ENCODE measurements around the gene EFEMP1. TPM values are rescaled to one million over a fixed set of nuclear protein-coding genes. Genes with fewer than 3 reads are reported as not detected.

The EFEMP1 gene
- total RNA-seq, 2 experiments from 2014 or later = not detected

DNA sequence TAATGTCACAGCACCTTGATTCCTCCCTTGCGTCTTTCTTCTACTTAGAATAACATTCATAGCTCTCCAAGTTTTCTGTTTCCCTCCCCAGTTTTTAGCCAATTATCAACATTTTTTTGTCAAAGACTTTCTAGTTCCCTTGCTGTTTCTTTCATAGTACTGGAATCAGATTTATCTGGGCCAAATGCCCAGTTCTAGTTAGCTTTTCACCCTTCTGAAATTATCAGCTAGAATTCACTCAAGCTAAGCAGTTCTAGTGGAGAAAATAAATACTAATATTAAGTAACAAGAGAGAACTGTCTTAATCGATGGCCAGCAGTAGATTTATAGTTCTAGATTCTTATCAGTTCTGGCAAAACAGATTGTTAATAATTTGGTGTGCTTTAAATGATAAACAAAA lies 36.2 kb downstream of the EFEMP1 start:
- DNase-seq (no peak), ATAC-seq (no peak)
- no peak overlapping the region for H3K4me3 Mint-ChIP-seq
- ChIA-PET POLR2A (no interaction called here), CTCF (no interaction called here)
- no peaks in the 10 kb centered on the region for H3K36me3 Mint-ChIP-seq (ENCODE audit: low read depth)
- no peaks in the 10 kb centered on the region for H3K9me3 Mint-ChIP-seq (ENCODE audit: insufficient read depth)
- H3K27ac Mint-ChIP-seq = no peak overlapping the region
- H3K4me1 Mint-ChIP-seq (ENCODE audit: low read depth) = no peaks in the 10 kb centered on the region
- H3K27me3 Mint-ChIP-seq (ENCODE audit: low read depth) = peaks cover 2% of the 10 kb centered on the region

DNA sequence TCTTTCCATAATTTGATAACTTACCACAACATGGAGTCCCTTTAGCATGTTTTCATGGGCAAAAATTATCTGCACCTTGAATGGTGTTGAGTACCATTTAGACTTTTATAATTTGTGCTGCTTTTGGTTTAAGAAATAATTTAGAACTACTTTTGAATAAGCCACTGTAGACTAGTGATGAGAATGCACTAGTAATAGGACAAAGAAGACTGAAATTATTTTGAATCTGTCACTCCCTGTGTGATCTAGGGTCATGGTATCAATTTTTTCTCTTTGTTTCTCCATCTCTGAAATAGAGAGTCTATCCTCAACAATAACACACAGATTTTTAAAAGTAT lies 37.7 kb downstream of the EFEMP1 start:
- Mint-ChIP-seq H3K4me3 (no peak overlapping the region), H3K36me3 (ENCODE audit: low read depth) (no peaks in the 10 kb centered on the region), H3K4me1 (ENCODE audit: low read depth) (no peaks in the 10 kb centered on the region), H3K9me3 (ENCODE audit: insufficient read depth) (no peaks in the 10 kb centered on the region), H3K27ac (no peak overlapping the region), H3K27me3 (ENCODE audit: low read depth) (peaks cover 2% of the 10 kb centered on the region)
- DNase-seq (no peak), ATAC-seq (no peak)
- POLR2A ChIA-PET = no interaction called here
- CTCF ChIA-PET = no interaction called here

DNA sequence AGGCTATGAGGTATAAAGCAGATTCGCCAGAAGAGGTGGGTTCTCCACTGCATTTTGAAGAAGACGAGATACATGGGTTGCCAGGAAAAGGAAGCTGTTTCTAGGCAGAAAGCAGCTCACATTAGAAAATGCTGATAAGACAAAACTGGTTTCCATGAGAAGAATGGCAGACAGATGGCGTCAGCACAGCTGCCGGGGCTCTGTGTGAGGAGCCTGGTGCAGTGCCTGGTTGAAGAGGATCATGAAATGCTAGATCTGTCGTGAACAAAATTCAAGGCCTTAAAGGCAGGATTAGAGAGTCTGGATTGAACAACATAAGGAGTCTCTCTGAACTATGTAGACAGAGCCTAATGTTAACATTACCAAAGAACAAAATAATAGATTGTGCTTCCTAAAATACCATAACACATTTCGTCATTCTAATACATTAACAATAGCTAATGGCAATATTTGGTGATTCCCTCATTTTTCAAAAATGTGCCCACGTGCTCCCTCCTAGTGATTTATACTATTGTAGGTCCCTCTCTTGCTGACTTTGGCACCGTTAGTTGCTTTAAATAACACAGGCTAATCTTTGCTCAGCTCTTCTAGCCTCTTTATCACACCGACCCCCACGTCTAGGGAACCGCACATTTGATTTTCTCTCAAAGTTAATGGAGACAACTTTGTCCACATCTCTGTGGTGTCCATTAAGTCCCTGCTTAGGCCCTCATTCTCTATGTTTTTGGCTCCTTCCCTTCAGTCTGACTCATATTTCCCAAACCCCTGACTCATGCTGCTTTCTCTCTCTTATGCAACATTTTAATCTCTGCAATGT lies 38.2 kb downstream of the EFEMP1 start:
- H3K4me1 Mint-ChIP-seq (ENCODE audit: low read depth) = no peaks in the 10 kb centered on the region
- POLR2A ChIA-PET = no interaction called here
- no peaks in the 10 kb centered on the region for H3K36me3 Mint-ChIP-seq (ENCODE audit: low read depth)
- CTCF ChIA-PET = no interaction called here
- H3K27me3 Mint-ChIP-seq (ENCODE audit: low read depth) = peaks cover 2% of the 10 kb centered on the region
- ATAC-seq = no peak
- no peak overlapping the region for H3K27ac Mint-ChIP-seq
- H3K9me3 Mint-ChIP-seq (ENCODE audit: insufficient read depth) = no peaks in the 10 kb centered on the region
- DNase-seq = no peak
- H3K4me3 Mint-ChIP-seq = no peak overlapping the region

DNA sequence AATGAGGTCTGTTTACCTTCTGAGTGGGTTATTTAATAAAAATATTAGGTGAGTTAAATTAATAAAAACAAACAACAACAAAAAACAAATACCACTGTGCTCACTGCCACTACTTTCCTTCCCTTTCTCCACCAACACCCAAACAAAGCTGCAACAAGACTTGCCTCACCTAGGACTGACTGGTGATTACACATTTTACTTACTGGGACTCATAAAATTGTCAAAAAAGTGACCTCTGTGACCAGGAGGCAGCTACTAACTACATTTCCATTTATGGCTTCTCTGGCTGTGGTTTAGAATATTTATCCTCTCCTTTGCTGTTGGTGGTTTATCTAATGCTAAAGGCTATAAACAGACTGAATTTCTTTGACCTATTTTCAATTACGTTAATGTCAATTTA lies 39.8 kb downstream of the EFEMP1 start:
- no peaks in the 10 kb centered on the region for H3K36me3 Mint-ChIP-seq (ENCODE audit: low read depth)
- ATAC-seq (no peak), DNase-seq (no peak)
- ChIA-PET CTCF (no interaction called here), POLR2A (no interaction called here)
- H3K27ac Mint-ChIP-seq = no peak overlapping the region
- peaks cover 2% of the 10 kb centered on the region for H3K27me3 Mint-ChIP-seq (ENCODE audit: low read depth)
- H3K9me3 Mint-ChIP-seq (ENCODE audit: insufficient read depth) = no peaks in the 10 kb centered on the region
- no peak overlapping the region for H3K4me3 Mint-ChIP-seq
- no peaks in the 10 kb centered on the region for H3K4me1 Mint-ChIP-seq (ENCODE audit: low read depth)

DNA sequence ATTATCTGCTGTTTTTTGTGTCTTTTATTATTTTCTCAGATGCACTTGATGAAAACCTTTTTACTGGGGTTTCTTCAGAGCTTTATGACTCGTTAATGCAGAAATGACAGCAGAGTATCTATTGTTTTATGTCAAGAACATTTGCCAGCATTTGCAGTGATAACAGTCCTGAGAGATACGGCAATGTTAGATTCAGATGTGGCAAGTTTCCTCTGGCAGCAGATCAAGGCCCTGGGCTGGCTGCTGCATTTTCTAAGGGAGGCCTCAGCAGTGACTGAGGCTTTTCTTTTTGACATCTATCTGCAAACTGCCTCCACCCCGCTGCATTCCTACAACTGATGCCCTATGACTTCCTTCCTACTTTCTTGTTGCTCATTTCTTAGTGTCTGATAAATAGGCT lies 40.2 kb downstream of the EFEMP1 start:
- no peak for ATAC-seq
- Mint-ChIP-seq H3K9me3 (ENCODE audit: insufficient read depth) (no peaks in the 10 kb centered on the region), H3K27me3 (ENCODE audit: low read depth) (peaks cover 2% of the 10 kb centered on the region), H3K27ac (no peak overlapping the region), H3K4me3 (no peak overlapping the region), H3K4me1 (ENCODE audit: low read depth) (no peaks in the 10 kb centered on the region), H3K36me3 (ENCODE audit: low read depth) (no peaks in the 10 kb centered on the region)
- POLR2A ChIA-PET = no interaction called here
- DNase-seq = no peak
- CTCF ChIA-PET = no interaction called here

DNA sequence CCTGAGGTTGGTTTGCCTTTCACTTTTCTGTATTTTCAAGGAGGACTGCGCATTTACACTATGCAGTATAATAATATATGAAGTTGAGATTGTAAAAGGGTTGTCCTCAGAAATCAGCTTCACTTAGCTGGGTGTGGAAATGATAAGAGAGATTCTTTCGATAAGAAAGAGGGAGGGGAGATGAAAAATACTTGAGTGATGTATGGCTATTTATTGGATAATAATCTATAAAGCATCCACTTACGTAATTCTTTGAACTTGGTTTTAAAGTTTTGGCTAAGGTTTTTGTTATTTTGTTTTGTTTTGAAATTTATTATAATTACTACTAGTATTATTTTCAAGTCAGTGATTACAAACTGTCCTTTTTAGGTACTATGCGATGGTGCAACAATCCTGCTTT lies 40.6 kb downstream of the EFEMP1 start:
- no peaks in the 10 kb centered on the region for H3K9me3 Mint-ChIP-seq (ENCODE audit: insufficient read depth)
- no peak overlapping the region for H3K27ac Mint-ChIP-seq
- H3K4me1 Mint-ChIP-seq (ENCODE audit: low read depth) = no peaks in the 10 kb centered on the region
- no peak for DNase-seq
- H3K27me3 Mint-ChIP-seq (ENCODE audit: low read depth) = peaks cover 2% of the 10 kb centered on the region
- no peak overlapping the region for H3K4me3 Mint-ChIP-seq
- no peaks in the 10 kb centered on the region for H3K36me3 Mint-ChIP-seq (ENCODE audit: low read depth)
- ChIA-PET CTCF (no interaction called here), POLR2A (no interaction called here)
- ATAC-seq = no peak

DNA sequence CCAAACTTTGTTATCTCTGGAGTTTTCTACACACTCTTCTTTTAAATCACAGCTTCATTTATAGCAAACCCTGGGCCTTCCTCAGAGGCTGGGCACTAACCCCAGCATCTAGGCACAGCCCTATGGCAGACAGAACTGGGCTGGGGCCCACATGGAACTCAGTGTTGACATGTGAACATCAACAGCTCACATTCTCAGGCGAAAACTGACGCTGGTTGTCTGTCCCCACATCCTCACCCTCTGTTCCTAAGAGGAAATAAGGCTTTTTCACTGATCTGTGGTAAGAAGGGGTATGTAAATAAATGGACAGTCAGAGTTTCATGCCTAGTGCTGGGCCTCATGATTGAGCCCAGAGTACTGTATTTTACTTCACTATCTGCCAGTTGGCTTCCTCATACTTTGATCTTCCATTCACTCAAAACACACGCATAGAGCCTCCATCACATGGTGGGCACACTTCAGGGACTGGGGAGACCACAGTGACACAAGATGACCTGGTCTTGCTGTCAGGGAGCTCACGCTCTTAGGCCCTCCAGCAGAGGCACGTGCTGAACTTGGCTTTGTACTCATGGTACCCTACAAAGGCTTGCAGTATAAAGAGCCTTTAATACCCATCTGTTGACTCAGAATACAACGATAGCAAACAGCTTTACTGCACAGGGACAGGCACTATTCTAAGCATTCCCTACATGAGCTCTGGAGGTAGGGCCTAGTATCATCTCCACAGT lies 43.0 kb downstream of the EFEMP1 start:
- H3K4me3 Mint-ChIP-seq = no peak overlapping the region
- no peak for ATAC-seq
- H3K9me3 Mint-ChIP-seq (ENCODE audit: insufficient read depth) = no peaks in the 10 kb centered on the region
- ChIA-PET POLR2A (no interaction called here), CTCF (no interaction called here)
- no peak for DNase-seq
- H3K27me3 Mint-ChIP-seq (ENCODE audit: low read depth) = peaks cover 2% of the 10 kb centered on the region
- H3K36me3 Mint-ChIP-seq (ENCODE audit: low read depth) = no peaks in the 10 kb centered on the region
- H3K27ac Mint-ChIP-seq = no peak overlapping the region
- H3K4me1 Mint-ChIP-seq (ENCODE audit: low read depth) = no peaks in the 10 kb centered on the region

DNA sequence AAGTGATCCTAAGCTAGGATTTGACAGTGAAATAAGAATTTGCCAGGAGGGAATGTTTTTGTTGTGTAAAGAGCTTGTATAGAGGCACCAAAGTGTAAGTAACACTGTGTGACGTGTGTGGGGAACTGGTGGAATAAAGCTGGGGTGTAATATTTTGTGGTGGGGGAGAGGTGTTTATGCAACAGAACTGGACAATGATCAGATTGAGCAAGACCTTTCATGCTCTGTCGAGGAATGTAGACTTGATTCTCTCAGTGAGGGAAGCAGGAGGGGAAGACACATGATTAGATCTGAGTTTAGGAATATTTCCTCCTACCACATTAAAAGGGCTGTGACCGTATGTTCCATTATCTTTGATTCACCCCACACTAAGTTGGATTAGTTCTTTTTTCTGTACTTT lies 43.6 kb downstream of the EFEMP1 start:
- Mint-ChIP-seq H3K27me3 (ENCODE audit: low read depth) (peaks cover 2% of the 10 kb centered on the region), H3K4me3 (no peak overlapping the region), H3K27ac (no peak overlapping the region), H3K36me3 (ENCODE audit: low read depth) (no peaks in the 10 kb centered on the region), H3K9me3 (ENCODE audit: insufficient read depth) (no peaks in the 10 kb centered on the region), H3K4me1 (ENCODE audit: low read depth) (no peaks in the 10 kb centered on the region)
- DNase-seq (no peak), ATAC-seq (no peak)
- ChIA-PET CTCF (no interaction called here), POLR2A (no interaction called here)

DNA sequence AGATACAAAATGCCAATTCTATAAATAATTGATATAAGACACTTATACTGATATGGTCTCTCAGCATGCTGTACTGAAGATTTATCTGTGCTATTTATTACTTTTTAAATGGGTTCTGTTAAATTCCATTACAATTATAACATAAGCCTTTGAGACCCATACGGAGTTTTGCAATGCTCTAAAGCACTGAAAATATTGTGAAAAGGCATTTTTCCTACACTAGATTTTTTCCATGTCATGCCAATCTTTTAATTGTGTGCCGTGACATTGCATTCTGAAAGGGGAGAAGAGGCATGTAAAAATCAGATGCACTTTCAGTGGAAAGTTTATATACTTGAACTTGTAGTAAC lies 46.5 kb downstream of the EFEMP1 start:
- POLR2A ChIA-PET = no interaction called here
- Mint-ChIP-seq H3K27ac (no peak overlapping the region), H3K4me3 (no peak overlapping the region), H3K27me3 (ENCODE audit: low read depth) (no peaks in the 10 kb centered on the region), H3K9me3 (ENCODE audit: insufficient read depth) (no peaks in the 10 kb centered on the region), H3K4me1 (ENCODE audit: low read depth) (no peaks in the 10 kb centered on the region), H3K36me3 (ENCODE audit: low read depth) (no peaks in the 10 kb centered on the region)
- ATAC-seq = no peak
- DNase-seq = no peak
- CTCF ChIA-PET = no interaction called here

DNA sequence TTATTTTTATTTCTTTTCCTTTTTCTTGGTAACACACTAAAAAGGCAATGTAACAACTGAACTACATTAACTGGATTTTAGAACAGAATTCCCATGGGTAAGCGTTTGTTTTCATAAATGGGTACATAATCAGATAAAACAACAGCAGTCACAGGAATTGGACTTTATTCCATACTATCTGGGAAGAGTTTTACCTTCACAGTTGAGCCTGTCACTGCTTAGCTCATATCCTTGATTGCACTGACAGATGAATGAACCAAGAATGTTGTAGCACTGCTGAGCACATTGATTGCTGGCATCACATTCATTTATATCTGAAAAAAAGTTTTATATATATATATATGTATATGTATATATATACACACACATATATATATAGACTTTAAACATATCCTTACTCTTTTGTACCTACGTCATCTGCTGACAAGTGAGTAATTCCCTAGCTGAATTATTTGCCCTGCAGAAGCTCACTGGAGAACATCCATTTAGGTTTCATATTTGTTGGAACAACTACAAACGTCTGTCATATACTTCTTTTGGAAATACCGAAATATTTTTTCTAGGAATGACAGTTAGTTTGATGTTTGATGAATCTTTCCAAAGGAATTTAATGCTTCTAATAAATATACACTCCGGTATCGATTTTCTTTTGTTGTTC lies 47.0 kb downstream of the EFEMP1 start:
- Mint-ChIP-seq H3K27ac (no peak overlapping the region), H3K36me3 (ENCODE audit: low read depth) (no peaks in the 10 kb centered on the region), H3K27me3 (ENCODE audit: low read depth) (no peaks in the 10 kb centered on the region), H3K4me1 (ENCODE audit: low read depth) (no peaks in the 10 kb centered on the region), H3K4me3 (no peak overlapping the region), H3K9me3 (ENCODE audit: insufficient read depth) (no peaks in the 10 kb centered on the region)
- ChIA-PET CTCF (no interaction called here), POLR2A (interaction anchor here (0.7 kb wide), 1 partner anchor 374 kb away, joined by 3 read pairs; no protein-coding TSS in a partner anchor)
- DNase-seq = no peak
- ATAC-seq = no peak

DNA sequence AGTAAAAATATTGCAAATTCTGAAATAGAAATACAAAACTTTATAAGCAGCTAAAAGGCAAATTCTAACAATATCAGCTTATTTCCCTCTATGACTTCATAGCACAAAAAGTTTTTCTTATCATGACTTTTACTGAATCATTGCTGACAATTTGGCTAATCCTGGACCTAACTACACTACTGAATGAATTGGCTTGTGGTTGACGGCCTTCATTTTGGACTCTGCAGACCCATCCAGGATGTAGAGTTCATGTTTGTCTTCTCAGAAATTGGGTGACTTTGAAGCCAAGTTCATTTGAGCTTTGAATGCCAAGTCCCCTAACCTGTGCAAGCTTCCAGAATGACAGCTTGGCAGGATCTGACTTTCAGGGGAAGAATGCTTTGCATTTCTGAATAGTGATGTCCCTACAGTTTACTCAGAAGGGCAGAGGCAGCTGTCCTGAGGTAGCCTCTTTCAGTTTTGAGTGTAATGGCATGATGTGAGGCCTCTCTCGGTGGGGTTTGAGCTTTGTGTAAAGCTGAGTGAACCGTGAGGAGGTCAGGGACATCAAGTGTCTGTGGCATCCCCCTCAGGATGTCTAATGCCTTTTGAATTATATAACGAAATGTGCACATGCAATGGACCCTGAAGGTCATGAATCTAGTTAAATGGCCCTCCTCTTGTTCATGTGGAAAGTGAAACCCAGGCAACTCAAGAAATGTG lies 48.0 kb downstream of the EFEMP1 start:
- DNase-seq (no peak), ATAC-seq (no peak)
- H3K4me1 Mint-ChIP-seq (ENCODE audit: low read depth) = no peaks in the 10 kb centered on the region
- no peak overlapping the region for H3K27ac Mint-ChIP-seq
- H3K27me3 Mint-ChIP-seq (ENCODE audit: low read depth) = no peaks in the 10 kb centered on the region
- no peaks in the 10 kb centered on the region for H3K9me3 Mint-ChIP-seq (ENCODE audit: insufficient read depth)
- H3K36me3 Mint-ChIP-seq (ENCODE audit: low read depth) = no peaks in the 10 kb centered on the region
- CTCF ChIA-PET = no interaction called here
- no peak overlapping the region for H3K4me3 Mint-ChIP-seq
- POLR2A ChIA-PET = no interaction called here

DNA sequence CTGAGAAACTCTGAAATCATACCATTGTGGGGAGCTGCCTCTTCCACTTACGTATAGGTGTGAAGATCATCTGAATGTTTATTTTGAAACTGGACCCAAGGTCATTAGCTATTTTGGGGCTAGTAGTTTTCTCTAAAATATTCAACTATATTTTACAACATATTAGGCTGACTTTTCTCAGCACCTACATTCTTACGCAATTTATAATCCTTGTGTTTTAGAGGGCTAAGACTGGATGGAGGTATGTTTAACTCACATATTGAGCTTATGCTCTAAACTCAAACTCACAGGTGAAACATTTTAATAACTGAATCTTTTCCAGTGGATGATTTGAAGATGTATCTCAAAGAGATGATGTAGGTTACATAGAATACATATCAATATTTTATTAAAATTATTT lies 49.2 kb downstream of the EFEMP1 start:
- Mint-ChIP-seq H3K36me3 (ENCODE audit: low read depth) (no peaks in the 10 kb centered on the region), H3K9me3 (ENCODE audit: insufficient read depth) (no peaks in the 10 kb centered on the region), H3K27me3 (ENCODE audit: low read depth) (no peaks in the 10 kb centered on the region), H3K4me3 (no peak overlapping the region), H3K27ac (no peak overlapping the region), H3K4me1 (ENCODE audit: low read depth) (no peaks in the 10 kb centered on the region)
- ChIA-PET CTCF (no interaction called here), POLR2A (no interaction called here)
- DNase-seq (no peak), ATAC-seq (no peak)
